ENCODE data around the gene ITGB6. TPM values are rescaled to one million over a fixed set of nuclear protein-coding genes. Genes with fewer than 3 reads are reported as not detected.

ITGB6 gene
- polyA plus RNA-seq, 1 donor, result 11.5 TPM

- peak overlapping the region; percentile 74 for H3K27ac ChIP-seq (ENCODE audit: low read length)
- WGBS (ENCODE audit: insufficient coverage, low lambda C conversion rate), result 100% methylated on average over 1 of the region's 4 CpGs
- no peaks in the 10 kb centered on the region for H3K9me3 ChIP-seq (ENCODE audit: control insufficient read depth, low read depth, low read length)
- no peaks in the 10 kb centered on the region for H3K27me3 ChIP-seq (ENCODE audit: control insufficient read depth, insufficient read depth, low read length)
- no peaks in the 10 kb centered on the region for H3K36me3 ChIP-seq (ENCODE audit: control insufficient read depth, insufficient read depth, low read length)
- H3K4me3 ChIP-seq (ENCODE audit: low read length), result no peak overlapping the region
- H3K4me1 ChIP-seq (ENCODE audit: control insufficient read depth, insufficient read depth, low read length), result peaks cover 21% of the 10 kb centered on the region
- DNase-seq, result no peak
Observed at GRCh38 chr2:160207271-160207670, 7.2 kb upstream of the ITGB6 start.

- no peak overlapping the region for H3K4me3 ChIP-seq (ENCODE audit: low read length)
- H3K27ac ChIP-seq (ENCODE audit: low read length), result no peak overlapping the region
- no peaks in the 10 kb centered on the region for H3K27me3 ChIP-seq (ENCODE audit: control insufficient read depth, insufficient read depth, low read length)
- H3K36me3 ChIP-seq (ENCODE audit: control insufficient read depth, insufficient read depth, low read length), result no peaks in the 10 kb centered on the region
- DNase-seq, result no peak
- H3K4me1 ChIP-seq (ENCODE audit: control insufficient read depth, insufficient read depth, low read length), result peaks cover 21% of the 10 kb centered on the region
- no peaks in the 10 kb centered on the region for H3K9me3 ChIP-seq (ENCODE audit: control insufficient read depth, low read depth, low read length)
- no CpG with 5 or more reads among the region's 4 CpGs for WGBS (ENCODE audit: insufficient coverage, low lambda C conversion rate)
Observed at GRCh38 chr2:160206436-160206835, 6.4 kb upstream of the ITGB6 start.

GRCh38 chr2:160205505-160205904 lies 5.4 kb upstream of the ITGB6 start:
- no peak overlapping the region for H3K27ac ChIP-seq (ENCODE audit: low read length)
- no peak overlapping the region for H3K4me3 ChIP-seq (ENCODE audit: low read length)
- H3K9me3 ChIP-seq (ENCODE audit: control insufficient read depth, low read depth, low read length), result no peaks in the 10 kb centered on the region
- H3K27me3 ChIP-seq (ENCODE audit: control insufficient read depth, insufficient read depth, low read length), result no peaks in the 10 kb centered on the region
- peaks cover 21% of the 10 kb centered on the region for H3K4me1 ChIP-seq (ENCODE audit: control insufficient read depth, insufficient read depth, low read length)
- no CpG with 5 or more reads among the region's 7 CpGs for WGBS (ENCODE audit: insufficient coverage, low lambda C conversion rate)
- DNase-seq, result no peak
- H3K36me3 ChIP-seq (ENCODE audit: control insufficient read depth, insufficient read depth, low read length), result no peaks in the 10 kb centered on the region

GRCh38 chr2:160203422-160203821 lies 3.4 kb upstream of the ITGB6 start:
- no peak for DNase-seq
- Histone ChIP-seq H3K9me3 (ENCODE audit: control insufficient read depth, low read depth, low read length) (no peaks in the 10 kb centered on the region), H3K36me3 (ENCODE audit: control insufficient read depth, insufficient read depth, low read length) (no peaks in the 10 kb centered on the region), H3K4me3 (ENCODE audit: low read length) (no peak overlapping the region), H3K27me3 (ENCODE audit: control insufficient read depth, insufficient read depth, low read length) (no peaks in the 10 kb centered on the region), H3K4me1 (ENCODE audit: control insufficient read depth, insufficient read depth, low read length) (peaks cover 11% of the 10 kb centered on the region), H3K27ac (ENCODE audit: low read length) (no peak overlapping the region)
- WGBS (ENCODE audit: insufficient coverage, low lambda C conversion rate), result no CpG with 5 or more reads among the region's 3 CpGs

GRCh38 chr2:160203007-160203406 lies 2.9 kb upstream of the ITGB6 start:
- Histone ChIP-seq H3K27ac (ENCODE audit: low read length) (no peak overlapping the region), H3K36me3 (ENCODE audit: control insufficient read depth, insufficient read depth, low read length) (no peaks in the 10 kb centered on the region), H3K4me3 (ENCODE audit: low read length) (no peak overlapping the region), H3K9me3 (ENCODE audit: control insufficient read depth, low read depth, low read length) (no peaks in the 10 kb centered on the region), H3K4me1 (ENCODE audit: control insufficient read depth, insufficient read depth, low read length) (peaks cover 11% of the 10 kb centered on the region), H3K27me3 (ENCODE audit: control insufficient read depth, insufficient read depth, low read length) (no peaks in the 10 kb centered on the region)
- DNase-seq, result no peak
- WGBS (ENCODE audit: insufficient coverage, low lambda C conversion rate), result no CpG with 5 or more reads among the region's 1 CpG

GRCh38 chr2:160201849-160202539 lies 1.9 kb upstream of the ITGB6 start:
- Histone ChIP-seq H3K27me3 (ENCODE audit: control insufficient read depth, insufficient read depth, low read length) (no peaks in the 10 kb centered on the region), H3K4me1 (ENCODE audit: control insufficient read depth, insufficient read depth, low read length) (peaks cover 5% of the 10 kb centered on the region), H3K36me3 (ENCODE audit: control insufficient read depth, insufficient read depth, low read length) (no peaks in the 10 kb centered on the region), H3K4me3 (ENCODE audit: low read length) (no peak overlapping the region), H3K9me3 (ENCODE audit: control insufficient read depth, low read depth, low read length) (no peaks in the 10 kb centered on the region), H3K27ac (ENCODE audit: low read length) (no peak overlapping the region)
- WGBS (ENCODE audit: insufficient coverage, low lambda C conversion rate), result no CpG with 5 or more reads among the region's 2 CpGs
- no peak for DNase-seq

GRCh38 chr2:160200921-160201320 lies 849 bp upstream of the ITGB6 start:
- H3K27ac ChIP-seq (ENCODE audit: low read length), result peak overlapping the region; percentile 35
- H3K9me3 ChIP-seq (ENCODE audit: control insufficient read depth, low read depth, low read length), result no peaks in the 10 kb centered on the region
- no CpG with 5 or more reads among the region's 3 CpGs for WGBS (ENCODE audit: insufficient coverage, low lambda C conversion rate)
- no peak for DNase-seq
- H3K4me3 ChIP-seq (ENCODE audit: low read length), result no peak overlapping the region
- H3K27me3 ChIP-seq (ENCODE audit: control insufficient read depth, insufficient read depth, low read length), result no peaks in the 10 kb centered on the region
- H3K36me3 ChIP-seq (ENCODE audit: control insufficient read depth, insufficient read depth, low read length), result no peaks in the 10 kb centered on the region
- H3K4me1 ChIP-seq (ENCODE audit: control insufficient read depth, insufficient read depth, low read length), result peaks cover 5% of the 10 kb centered on the region

GRCh38 chr2:160199053-160199452 lies 1.0 kb downstream of the ITGB6 start:
- H3K4me3 ChIP-seq (ENCODE audit: low read length), result peak overlapping the region; percentile 34
- peak in 1 of 2 donors; percentile 34 for DNase-seq
- no peaks in the 10 kb centered on the region for H3K9me3 ChIP-seq (ENCODE audit: control insufficient read depth, low read depth, low read length)
- H3K27me3 ChIP-seq (ENCODE audit: control insufficient read depth, insufficient read depth, low read length), result no peaks in the 10 kb centered on the region
- WGBS (ENCODE audit: insufficient coverage, low lambda C conversion rate), result no CpG with 5 or more reads among the region's 1 CpG
- peaks cover 12% of the 10 kb centered on the region for H3K36me3 ChIP-seq (ENCODE audit: control insufficient read depth, insufficient read depth, low read length)
- H3K4me1 ChIP-seq (ENCODE audit: control insufficient read depth, insufficient read depth, low read length), result peaks cover 5% of the 10 kb centered on the region
- H3K27ac ChIP-seq (ENCODE audit: low read length), result peak overlapping the region; percentile 65

GRCh38 chr2:160197587-160197986 lies 2.5 kb downstream of the ITGB6 start:
- WGBS (ENCODE audit: insufficient coverage, low lambda C conversion rate), result no CpG with 5 or more reads among the region's 2 CpGs
- H3K27ac ChIP-seq (ENCODE audit: low read length), result no peak overlapping the region
- no peak for DNase-seq

GRCh38 chr2:160194946-160195345 lies 5.1 kb downstream of the ITGB6 start:
- no peaks in the 10 kb centered on the region for H3K27me3 ChIP-seq (ENCODE audit: control insufficient read depth, insufficient read depth, low read length)
- no peak overlapping the region for H3K27ac ChIP-seq (ENCODE audit: low read length)
- peaks cover 14% of the 10 kb centered on the region for H3K36me3 ChIP-seq (ENCODE audit: control insufficient read depth, insufficient read depth, low read length)
- no CpG with 5 or more reads among the region's 5 CpGs for WGBS (ENCODE audit: insufficient coverage, low lambda C conversion rate)
- no peaks in the 10 kb centered on the region for H3K9me3 ChIP-seq (ENCODE audit: control insufficient read depth, low read depth, low read length)
- no peak for DNase-seq
- H3K4me3 ChIP-seq (ENCODE audit: low read length), result no peak overlapping the region
- peaks cover 5% of the 10 kb centered on the region for H3K4me1 ChIP-seq (ENCODE audit: control insufficient read depth, insufficient read depth, low read length)

More at GRCh38 chr2:160197587-160197986, 2.5 kb downstream of the ITGB6 start:
- H3K36me3 ChIP-seq (ENCODE audit: control insufficient read depth, insufficient read depth, low read length), result peaks cover 14% of the 10 kb centered on the region
- H3K9me3 ChIP-seq (ENCODE audit: control insufficient read depth, low read depth, low read length), result no peaks in the 10 kb centered on the region
- no peaks in the 10 kb centered on the region for H3K27me3 ChIP-seq (ENCODE audit: control insufficient read depth, insufficient read depth, low read length)
- H3K4me1 ChIP-seq (ENCODE audit: control insufficient read depth, insufficient read depth, low read length), result peaks cover 5% of the 10 kb centered on the region
- no peak overlapping the region for H3K4me3 ChIP-seq (ENCODE audit: low read length)

GRCh38 chr2:160194351-160194750 lies 5.7 kb downstream of the ITGB6 start:
- Histone ChIP-seq H3K9me3 (ENCODE audit: control insufficient read depth, low read depth, low read length) (no peaks in the 10 kb centered on the region), H3K4me1 (ENCODE audit: control insufficient read depth, insufficient read depth, low read length) (peaks cover 5% of the 10 kb centered on the region), H3K4me3 (ENCODE audit: low read length) (no peak overlapping the region), H3K36me3 (ENCODE audit: control insufficient read depth, insufficient read depth, low read length) (peaks cover 14% of the 10 kb centered on the region), H3K27ac (ENCODE audit: low read length) (no peak overlapping the region), H3K27me3 (ENCODE audit: control insufficient read depth, insufficient read depth, low read length) (no peaks in the 10 kb centered on the region)
- no peak for DNase-seq
- WGBS (ENCODE audit: insufficient coverage, low lambda C conversion rate), result no CpG with 5 or more reads among the region's 2 CpGs

Data from large intestine (tissue), 3 donors.